HG02678 (cell line): ENCODE results near the gene UBXN11.
"Not testable (repeated sequence)": the region's sequence is repeated elsewhere in the genome, so short reads cannot be mapped to it uniquely, and the experiment has no call there.

ENCODE experiments used
- ATAC-seq: cut with Tn5 transposase; IDR thresholded peaks from one replicate; pipeline ENCODE4 v1.9.1; 2021; ENCODE audit warnings: mild to moderate bottlenecking, moderate library complexity; ENCODE audit not compliant: unreplicated experiment

The UBXN11 gene

DNA sequence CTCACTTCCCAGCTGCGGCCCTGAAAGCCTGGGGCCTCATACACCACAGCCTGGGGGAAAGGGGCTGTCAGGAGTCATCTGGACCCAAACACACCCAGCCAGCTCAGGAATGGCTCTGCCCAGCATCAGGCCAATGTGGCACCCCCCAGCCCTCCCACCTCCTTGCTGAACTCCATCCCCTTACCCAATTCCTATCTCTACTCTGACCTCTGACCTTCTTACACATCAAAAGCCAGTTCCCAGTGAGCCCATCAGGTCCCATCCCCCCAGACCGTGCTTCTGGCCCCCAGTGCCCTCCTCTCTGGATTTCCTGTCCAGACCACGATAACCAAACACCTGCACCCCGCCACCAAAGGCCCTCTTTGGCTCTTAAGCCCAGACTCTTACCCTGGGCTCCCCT, 31.2 kb upstream of the UBXN11 start:
- no peak for ATAC-seq

DNA sequence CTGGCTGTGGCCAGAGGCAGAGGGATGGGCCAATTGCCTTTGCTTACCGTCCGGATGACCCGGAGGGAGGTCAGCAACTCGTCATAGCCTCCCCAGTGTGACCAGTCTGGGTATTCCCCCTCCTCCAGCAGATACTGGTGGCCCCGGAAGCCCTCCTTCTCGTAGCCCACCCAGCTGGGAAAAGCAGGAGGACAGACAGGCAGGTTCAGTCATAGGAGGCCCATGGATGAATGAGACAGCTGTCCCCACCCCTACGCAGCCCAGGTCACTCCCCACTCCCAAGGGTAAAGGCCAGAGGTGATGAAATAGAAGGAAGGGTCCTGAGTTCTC, 30.7 kb upstream of the UBXN11 start:
- no peak for ATAC-seq

DNA sequence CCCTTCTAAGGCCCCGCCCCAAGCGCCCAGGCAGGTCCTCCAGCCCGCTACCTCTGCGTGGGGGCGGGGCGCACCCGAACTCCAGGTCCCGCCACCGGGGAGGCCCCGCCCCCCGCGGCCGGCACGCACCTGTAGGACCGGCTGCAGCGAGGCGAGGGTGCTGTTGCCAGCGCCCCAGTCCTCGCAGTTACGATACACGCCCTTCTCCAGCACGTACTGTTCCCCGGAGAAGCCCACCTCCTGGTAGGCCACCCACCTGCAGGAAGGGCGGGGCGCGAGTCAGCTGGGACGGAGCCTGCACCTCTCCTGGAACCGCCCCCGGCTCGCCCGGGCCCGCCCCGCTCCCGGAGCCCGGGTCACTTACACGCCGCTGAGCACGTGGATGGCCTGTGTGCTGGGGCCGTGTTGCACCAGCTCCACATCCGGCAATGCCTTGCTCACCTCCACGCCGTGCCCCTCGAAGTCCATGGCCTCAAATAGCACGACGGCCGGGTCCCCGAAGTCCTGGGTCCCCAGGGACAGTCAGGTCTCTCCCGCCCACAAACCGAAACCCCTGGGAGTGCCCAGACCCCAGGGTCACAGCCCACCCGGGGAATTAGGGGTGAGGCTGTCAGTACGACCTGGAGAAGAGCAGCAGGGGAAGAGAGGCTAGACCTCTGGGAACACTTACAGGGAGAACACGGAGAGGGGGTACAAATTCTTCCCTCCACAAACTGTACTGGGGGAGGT, 30.2 kb upstream of the UBXN11 start:
- peak; percentile 70 for ATAC-seq

DNA sequence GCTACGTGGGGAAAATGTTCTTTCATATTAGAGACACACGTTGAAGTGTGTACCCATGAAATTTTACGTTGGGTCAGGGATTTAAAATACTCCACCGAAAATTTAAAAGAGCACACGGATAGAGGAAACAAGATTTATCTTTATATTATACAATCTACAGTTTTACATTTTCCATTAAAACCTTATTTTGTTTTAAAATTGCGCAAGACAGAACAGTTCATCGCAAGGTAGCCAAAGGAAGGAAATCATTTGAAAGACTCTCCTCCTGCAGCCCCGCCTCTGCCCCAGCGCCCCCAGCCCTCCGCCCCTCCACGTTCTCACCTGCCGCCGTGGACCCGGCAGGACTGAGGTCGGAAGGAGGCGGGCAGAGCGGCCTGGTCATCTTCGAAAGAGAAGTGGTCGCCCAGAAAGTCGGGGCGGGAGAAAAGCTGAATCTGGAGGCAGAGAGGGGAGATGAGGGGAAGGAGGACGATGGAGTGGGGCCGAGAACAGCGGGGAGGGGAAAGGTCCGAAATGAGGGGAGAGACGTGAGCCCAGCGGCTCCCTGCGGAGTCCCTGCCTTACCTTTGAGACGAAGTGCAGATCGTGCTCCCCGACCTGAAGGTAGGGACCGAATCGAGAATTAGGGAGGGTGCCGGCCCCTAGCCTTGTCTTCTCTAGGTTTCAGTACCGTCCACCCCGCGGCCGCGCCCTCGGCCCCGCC, 29.5 kb upstream of the UBXN11 start:
- peak; percentile 20 for ATAC-seq

DNA sequence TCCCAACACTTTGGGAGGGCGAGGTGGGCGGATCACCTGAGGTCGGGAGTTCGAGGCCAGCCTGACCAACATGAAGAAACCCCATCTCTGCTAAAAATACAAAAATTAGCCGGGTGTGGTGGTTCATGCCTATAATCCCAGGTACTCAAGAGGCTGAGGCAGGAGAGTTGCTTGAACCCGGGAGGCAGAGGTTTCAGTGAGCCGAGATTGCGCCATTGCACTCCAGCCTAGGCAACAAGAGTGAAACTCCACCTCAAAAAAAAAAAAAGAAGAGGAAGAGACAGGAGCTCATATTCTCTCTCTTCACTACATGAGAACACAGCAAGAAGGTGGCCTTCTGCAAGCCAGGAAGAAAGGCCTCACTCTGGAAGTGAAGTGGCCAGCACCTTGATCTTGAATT, 26.9 kb upstream of the UBXN11 start:
- ATAC-seq = not testable (repeated sequence)

DNA sequence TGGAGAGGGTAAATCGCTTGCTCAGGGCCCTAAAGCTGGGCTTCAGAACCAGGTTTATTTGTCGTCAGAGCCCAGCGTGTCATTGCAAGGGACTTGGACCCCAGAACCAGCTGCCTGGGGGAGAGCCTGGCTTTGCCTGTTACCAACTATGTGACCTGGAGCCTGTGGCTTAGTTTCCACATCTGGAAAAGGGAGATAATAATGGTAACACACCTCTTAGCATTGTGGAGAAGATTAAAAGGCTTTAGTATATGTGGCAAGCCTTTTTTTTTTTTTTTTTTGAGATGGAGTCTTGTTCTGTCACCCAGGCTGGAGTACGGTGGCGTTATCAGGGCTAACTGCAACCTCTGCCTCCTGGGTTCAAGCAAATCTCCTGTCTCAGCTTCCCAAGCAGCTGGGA, 23.8 kb upstream of the UBXN11 start:
- no peak for ATAC-seq

DNA sequence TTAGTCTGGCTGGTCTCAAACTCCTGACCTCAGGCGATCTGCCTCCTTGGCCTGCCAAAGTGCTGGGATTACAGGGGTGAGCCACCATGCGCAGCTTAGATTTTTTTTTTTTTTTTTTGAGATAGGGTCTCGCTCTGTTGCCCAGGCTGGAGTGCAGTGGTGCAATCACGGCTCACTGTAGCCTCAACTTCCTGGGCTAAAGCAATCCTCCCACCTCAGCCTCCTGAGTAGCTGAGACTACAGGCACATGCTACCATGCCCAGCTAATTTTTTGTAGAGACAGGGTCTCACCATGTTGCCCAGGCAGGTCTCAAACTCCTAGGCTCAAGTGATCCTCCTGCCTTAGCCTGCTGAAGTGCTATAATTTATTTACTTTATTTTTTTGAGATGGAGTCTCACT, 22.9 kb upstream of the UBXN11 start:
- not testable (repeated sequence) for ATAC-seq

DNA sequence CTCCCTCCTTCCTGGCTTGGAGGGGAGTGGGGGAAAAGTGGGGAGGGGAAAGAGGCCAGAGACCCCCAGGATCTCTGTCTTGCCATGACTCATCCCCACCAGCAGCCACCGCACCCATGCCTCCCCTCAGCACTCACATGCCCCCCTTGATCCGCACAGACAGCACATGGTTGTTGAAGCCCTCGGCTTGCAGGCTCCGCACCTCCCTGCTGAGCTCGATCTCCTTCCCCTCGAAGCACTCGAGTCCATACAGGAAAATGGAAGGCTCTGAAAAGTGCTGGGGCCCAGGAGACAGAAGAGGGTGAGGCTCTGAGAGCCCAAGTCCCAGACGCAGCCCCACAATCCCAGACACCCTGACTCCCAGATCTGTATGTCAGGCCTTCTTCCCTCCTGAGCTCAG, 22.2 kb upstream of the UBXN11 start:
- ATAC-seq = no peak

DNA sequence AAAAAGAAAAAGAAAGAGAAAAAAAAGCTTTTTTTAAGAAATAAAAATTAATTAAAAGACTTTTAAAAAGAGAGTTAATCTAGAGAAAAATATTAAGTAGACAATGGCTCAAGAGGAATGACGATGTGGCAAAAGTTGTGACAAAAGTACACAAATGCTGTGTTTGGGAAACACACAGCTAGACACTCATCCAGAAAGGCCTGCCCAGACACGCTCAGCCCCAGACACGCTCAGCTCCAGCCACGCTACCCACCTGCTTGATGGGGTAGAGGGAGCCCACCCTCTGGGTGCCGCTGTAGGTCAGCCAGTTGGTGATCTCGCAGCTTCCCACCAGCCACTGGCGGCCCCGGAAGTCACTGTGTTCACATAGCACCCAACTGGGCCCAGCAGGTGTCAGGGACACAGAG, 21.5 kb upstream of the UBXN11 start:
- no peak for ATAC-seq

DNA sequence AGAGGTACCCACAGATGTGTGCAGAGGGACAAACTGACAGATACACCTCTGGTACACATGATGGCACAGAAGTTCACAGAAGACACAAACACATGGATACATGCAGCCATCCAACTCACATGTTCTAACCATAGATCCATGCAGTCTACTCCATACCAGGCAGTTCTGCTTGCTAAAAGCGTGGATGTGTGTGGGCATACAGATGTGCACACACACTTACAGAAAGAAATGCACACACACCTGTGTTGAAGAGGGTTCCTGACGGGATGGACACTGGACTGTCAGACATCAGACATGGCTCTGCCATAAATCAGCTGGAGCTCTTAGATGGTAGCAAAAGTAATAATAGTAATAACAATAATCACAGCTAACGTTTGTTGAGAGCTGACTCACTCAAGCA, 18.1 kb upstream of the UBXN11 start:
- ATAC-seq = no peak

DNA sequence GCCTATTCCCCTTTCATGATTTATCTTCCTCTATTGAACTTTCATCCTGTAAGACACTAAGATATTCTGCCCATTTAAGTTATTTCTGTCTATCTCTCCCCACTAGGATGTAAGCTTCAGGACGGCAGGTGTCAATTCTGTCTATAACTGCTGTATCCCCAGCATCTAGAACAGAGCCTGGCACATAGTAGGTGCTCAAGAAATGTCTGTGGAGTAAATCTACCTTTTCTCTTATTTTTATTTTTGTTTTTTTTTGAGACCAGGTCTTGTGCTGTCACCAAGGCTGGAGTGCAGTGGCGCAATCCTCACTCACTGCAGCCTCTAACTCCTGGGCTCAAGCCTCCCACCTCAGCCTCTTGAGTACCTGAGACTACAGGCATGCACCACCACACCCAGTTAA, 16.9 kb upstream of the UBXN11 start:
- no peak for ATAC-seq

DNA sequence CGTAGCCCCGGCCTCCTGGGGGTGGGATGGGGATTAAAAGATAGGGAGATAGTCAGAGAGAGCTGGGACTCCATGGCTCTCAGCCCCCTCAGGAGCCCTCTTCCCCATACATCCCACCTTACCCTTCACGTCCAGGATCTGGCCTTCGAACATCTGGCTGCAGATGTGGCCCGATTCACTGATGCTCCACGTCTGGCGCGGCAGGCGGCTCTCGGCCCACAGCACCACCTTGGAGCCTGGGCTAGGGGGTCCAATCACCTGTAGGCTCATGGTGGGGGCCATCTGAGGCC, 15.6 kb upstream of the UBXN11 start:
- no peak for ATAC-seq

DNA sequence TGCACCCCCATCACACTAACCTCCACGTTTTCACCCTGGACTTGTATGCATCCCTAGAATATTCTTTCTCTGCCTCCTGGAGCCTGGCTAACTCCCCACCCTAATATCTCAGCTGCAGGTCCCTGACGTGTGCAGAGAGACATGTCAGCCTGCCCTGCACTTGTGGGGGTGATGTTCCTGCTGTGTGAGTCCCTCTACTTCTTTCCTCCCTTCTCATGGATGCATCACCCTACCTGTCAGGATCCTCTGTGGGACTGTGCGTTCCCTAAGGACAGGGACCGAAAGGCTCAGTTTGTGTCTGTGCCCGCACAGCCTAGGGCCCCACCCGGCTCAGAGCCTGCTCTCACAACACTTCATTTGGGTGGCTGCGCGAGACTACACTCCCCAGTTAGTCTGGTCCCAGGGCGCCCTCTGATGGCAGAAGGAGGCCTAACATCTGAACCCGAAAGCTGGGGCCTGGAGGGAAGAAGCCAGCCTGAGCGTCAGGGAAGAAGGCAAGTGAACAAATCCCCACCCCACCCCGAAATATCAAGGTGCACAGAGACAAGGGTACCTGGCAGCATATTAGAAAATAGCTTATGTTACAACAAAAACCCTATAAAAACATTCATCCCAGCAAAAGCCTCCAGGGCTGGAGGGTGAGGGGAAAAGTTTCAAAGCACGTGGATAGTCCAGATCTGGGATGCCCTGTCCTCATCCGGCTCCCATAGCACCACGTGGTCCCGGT, 15.0 kb upstream of the UBXN11 start:
- peak; percentile 41 for ATAC-seq

DNA sequence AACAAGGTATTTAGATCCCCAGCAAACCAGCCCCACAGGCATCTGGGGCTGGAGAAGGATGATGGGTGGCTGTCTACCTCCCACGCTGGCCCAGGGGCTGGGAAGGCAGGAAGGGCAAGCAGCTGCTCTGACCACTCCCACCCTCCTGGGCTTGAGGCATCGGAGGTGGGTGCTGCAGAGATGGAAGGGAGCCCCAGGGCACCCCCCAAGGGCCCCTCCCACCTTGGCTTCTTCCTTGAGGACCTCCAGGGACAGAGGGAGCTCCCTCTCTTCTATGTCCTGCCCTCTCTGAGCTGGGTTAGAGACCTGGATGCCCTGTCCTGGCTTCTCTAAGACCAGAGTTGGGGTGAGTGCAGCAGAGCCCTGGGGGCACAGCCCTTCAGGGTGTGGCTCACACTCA, 14.5 kb upstream of the UBXN11 start:
- no peak for ATAC-seq

DNA sequence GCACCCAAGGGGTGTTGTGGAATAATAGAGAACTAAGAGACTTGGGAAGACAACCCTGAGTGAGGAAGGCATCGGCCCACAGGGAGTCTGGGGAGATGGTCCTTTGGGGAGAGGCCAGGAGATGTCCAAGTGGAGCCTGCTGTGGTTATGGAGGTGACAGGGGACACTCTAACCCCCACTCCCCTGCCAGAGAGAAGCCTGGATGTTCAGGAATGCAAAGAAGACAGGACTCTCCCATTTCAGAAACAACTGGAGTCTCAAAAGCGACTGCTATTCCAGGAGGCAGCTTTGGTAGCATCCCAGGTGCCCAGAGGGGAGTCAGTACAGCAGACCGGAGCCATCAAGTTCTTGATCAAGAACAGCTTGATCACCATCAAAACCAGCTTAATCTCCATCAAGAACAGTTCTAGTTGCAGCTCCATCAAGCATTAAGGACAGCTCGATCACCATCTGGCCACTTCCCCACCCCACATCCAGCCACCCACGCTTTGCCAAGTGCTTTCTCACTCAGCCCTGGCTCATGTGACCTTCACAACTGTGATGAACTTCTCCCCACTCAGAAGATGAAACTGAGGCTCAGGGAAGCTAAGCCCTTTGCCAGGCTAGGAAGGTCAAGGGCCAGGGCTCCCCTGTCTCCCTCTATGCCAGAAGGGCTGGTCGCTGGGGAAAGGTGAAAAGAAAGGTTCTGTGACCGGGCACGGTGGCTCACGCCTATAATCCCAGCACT, 12.1 kb upstream of the UBXN11 start:
- no peak for ATAC-seq

DNA sequence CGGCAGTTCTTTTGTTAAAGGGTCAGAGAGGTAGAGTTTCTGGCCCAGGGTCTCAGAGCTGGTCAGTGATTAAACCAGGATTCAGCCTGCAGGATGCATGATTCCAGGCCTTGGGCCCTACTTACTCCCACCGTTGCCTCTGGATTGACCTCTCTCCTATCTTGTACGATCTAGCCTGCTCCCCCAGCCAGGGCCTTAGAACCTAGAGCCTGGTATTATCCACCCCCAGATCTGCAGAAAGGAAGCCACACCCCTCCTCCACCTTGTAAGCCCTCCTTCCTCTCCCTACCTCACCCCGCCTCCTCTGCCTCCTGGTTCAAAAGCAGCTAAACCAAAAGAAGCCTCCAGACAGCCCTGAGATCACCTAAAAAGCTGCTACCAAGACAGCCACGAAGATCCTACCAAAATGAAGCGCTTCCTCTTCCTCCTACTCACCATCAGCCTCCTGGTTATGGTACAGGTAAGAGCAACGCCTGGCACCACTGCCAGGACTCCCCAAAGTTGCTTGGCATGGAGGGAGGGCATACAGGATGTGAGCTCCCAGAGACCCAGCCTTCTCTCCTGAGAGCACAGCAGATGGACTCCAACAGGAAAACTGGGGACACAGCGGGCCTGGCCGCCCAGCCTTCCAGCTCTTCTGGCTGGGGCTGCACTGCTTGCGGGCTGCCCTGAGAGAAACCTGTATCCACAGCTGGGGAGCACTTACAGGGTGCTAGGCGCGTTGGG, 11.3 kb upstream of the UBXN11 start, which contains the start of gene CD52:
Gene CD52, plus strand, starts transcription at position 347 of the 726 bp plus-strand sequence. Its CDS starts 60 bp downstream, at position 407.
- peak; percentile 37 for ATAC-seq

DNA sequence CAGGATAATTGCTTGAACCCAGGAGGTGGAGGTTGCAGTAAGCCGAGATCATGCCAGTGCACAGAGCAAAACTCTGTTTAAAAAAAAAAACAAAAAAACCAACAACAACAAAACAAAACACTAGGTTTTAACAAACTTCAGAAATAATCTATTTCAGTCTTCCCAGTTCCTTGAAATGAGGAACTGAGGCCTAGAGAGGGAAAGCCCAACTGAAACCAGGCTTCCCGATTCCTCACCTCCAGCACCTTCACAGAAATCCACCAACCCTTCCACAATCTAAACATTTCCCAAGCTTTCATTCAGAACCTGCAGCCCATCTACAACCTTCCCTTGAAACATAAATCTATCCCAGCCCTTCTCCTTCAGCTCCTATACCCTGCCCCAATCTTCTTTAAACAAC, 10.7 kb upstream of the UBXN11 start:
- ATAC-seq = no peak

DNA sequence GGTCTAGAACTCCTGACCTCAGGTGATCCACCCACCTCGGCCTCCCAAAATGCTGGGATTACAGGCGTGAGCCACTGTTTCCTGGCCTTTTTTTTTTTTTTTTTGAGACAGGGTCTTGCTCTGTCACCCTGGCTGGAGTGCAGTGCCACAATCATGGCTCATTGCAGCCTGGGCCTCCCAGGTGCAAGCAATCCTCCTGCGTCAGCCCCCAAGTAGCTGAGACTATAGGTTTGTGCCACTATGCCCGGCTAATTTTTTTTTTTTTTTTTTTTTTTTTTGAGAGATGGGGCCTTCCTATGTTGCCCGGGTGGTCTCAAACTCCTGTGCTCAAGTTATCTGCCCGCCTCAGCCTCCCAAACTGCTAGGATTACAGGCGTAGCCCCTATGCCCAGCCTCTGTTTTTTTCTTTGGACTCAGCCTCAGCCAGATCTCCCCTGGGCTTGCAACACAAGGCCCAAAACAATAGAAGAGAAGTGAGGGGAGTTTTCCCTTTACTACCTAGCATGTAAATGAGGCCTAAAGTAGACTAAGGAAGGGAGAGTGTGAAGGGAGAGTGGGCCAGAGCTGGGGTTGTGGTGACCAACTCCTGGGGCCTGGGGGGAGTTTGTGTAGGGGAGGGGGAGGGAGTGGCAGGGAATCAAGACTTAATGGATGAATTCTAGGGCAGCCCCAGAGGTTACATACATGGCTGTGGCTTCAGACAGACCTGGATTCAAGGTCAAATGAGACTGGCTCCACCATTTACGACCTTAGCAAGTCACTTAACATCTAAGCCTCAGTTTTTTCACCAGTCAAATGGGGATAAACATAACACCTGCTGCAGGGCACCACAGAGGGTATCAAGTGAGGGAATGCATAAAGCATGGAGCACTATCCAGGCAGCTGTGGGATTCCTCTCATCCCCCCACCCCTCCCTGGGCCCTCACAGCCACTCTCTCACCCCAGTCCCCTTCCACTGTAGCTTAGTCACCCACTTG, 9.7 kb upstream of the UBXN11 start:
- no peak for ATAC-seq

DNA sequence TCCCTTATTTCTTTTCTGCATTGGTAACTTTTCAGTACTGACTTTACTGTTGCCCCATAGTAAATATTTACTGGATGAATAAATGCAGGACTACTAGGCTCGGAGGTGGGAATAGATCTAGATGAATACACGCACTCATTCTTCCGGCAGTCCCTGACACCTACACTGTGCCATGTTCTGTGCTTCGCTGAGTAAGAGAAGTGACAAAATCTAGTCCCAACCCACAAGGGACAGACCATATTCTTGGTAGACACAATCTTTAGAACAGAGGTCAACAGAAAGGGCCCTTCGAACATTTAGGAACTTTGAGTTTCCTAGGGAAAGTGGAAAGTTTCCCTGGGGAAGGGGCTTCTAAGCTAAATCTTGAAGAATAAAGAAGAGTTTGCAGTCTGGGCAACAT, 8.1 kb upstream of the UBXN11 start:
- no peak for ATAC-seq
